22Rv1 (cell line): Measurements from ENCODE around the gene CAMK2B.
A peak's percentile ranks its signal among the peaks of the same experiment; 100 is the strongest.

Experiments
- H3K27ac ChIP-seq: fragments of 450-650 bp; 2 replicates; pipeline ENCODE4 v1.5.1; 2017
- CTCF ChIP-seq: fragments of 450-650 bp; IDR thresholded peaks from 2 replicates; pipeline ENCODE4 v1.5.1; 2017; ENCODE audit warnings: mild to moderate bottlenecking
- ZFX ChIP-seq: fragments of 450-650 bp; IDR thresholded peaks from 2 replicates; pipeline ENCODE4 v1.6.1; 2017; ENCODE audit warnings: antibody characterized with exemption, borderline replicate concordance

The CAMK2B gene

GRCh38 chr7:44315301-44315903 lies 10.0 kb downstream of the CAMK2B start:
- TF ChIP-seq CTCF (no peak), ZFX (no peak)
- H3K27ac ChIP-seq = no peak overlapping the region

GRCh38 chr7:44313621-44314031 lies 11.8 kb downstream of the CAMK2B start:
- no peak for TF ChIP-seq ZFX
- TF ChIP-seq CTCF = no peak
- no peak overlapping the region for H3K27ac ChIP-seq

- no peak overlapping the region for H3K27ac ChIP-seq
- TF ChIP-seq ZFX (no peak), CTCF (no peak)
These were observed 12.4 kb downstream of the CAMK2B start for GRCh38 chr7:44313016-44313415.

- H3K27ac ChIP-seq = no peak overlapping the region
- TF ChIP-seq CTCF = no peak
- no peak for TF ChIP-seq ZFX
These were observed 13.6 kb downstream of the CAMK2B start for GRCh38 chr7:44311561-44312495.

GRCh38 chr7:44310221-44310848 lies 15.1 kb downstream of the CAMK2B start:
- TF ChIP-seq ZFX (no peak), CTCF (no peak)
- no peak overlapping the region for H3K27ac ChIP-seq

GRCh38 chr7:44309271-44310091 lies 15.9 kb downstream of the CAMK2B start:
- H3K27ac ChIP-seq = no peak overlapping the region
- TF ChIP-seq ZFX (no peak), CTCF (0 out of 2 replicates have a peak, but pooled peaks have one; percentile 10)
